Small intestine (tissue), 7 donors: ENCODE results near the gene BFSP2. TPM values are rescaled to one million over a fixed set of nuclear protein-coding genes. Genes with fewer than 3 reads are reported as not detected.

Experiments
- DNase-seq, 2 donors: peaks; one replicate each; pipeline versions ENCODE4 v3.0.0 to v3.0.0-alpha.2; 2013
- FAIRE-seq: peaks from 2 replicates; lab custom pipeline; 2012; peaks lifted over from hg19 to GRCh38; lab: Jason Lieb, UNC
- H3K27ac ChIP-seq, 3 donors: one replicate each; pipeline ENCODE4 v1.5.1; 2013; ENCODE audit warnings: low read length in 2 of 3, mild to moderate bottlenecking in 2 of 3, control low read depth in 1 of 3, inconsistent platforms in 1 of 3, low read depth in 1 of 3, moderate library complexity in 1 of 3
- H3K27me3 ChIP-seq, 3 donors: one replicate each; pipeline ENCODE4 v1.6.1; 2013; ENCODE audit warnings: low read length in 3 of 3, inconsistent platforms in 1 of 3; ENCODE audit not compliant: control insufficient read depth in 3 of 3, insufficient read depth in 3 of 3
- H3K36me3 ChIP-seq, 3 donors: one replicate each; pipeline ENCODE4 v1.6.1; 2013; ENCODE audit warnings: low read length in 3 of 3, inconsistent platforms in 1 of 3, low read depth in 1 of 3, mild to moderate bottlenecking in 1 of 3, moderate library complexity in 1 of 3; ENCODE audit not compliant: control insufficient read depth in 3 of 3, insufficient read depth in 2 of 3
- H3K4me1 ChIP-seq, 3 donors: one replicate each; pipeline ENCODE4 v1.6.1; 2013; ENCODE audit warnings: low read length in 2 of 3, inconsistent platforms in 1 of 3, low read depth in 1 of 3, mild to moderate bottlenecking in 1 of 3, moderate library complexity in 1 of 3; ENCODE audit not compliant: control insufficient read depth in 3 of 3, insufficient read depth in 2 of 3
- H3K4me3 ChIP-seq, 3 donors: one replicate each; pipeline ENCODE4 v1.5.1; 2013; ENCODE audit warnings: low read length in 3 of 3, control low read depth in 1 of 3, inconsistent platforms in 1 of 3, low read depth in 1 of 3, mild to moderate bottlenecking in 1 of 3, moderate library complexity in 1 of 3
- H3K9me3 ChIP-seq, 2 donors: one replicate each; pipeline ENCODE4 v1.6.1; 2013; ENCODE audit warnings: low read depth in 1 of 2, low read length in 1 of 2; ENCODE audit not compliant: control insufficient read depth in 2 of 2, insufficient read depth in 1 of 2
- WGBS, 3 donors: extraction: QIAGEN DNeasy Blood & Tissue Kit; methylation state at CpG; one replicate each; pipeline ENCODE4 v1.1.7; 2013; 5-methylcytosine and 5-hydroxymethylcytosine counted together
- polyA plus RNA-seq, 4 donors: library from polyadenylated mRNA; stranded (reverse) in 3 of 4; unstranded in 1 of 4; fragments of 200-250 nt in 3 of 4; fragments of 120-200 nt in 1 of 4; gene quantifications; one replicate each; pipeline versions ENCODE4 v1.2.1 to v1.2.3, GENCODE V29; 2013
- donor health status: healthy with polysubstance abuse.
- donor health status: control.
- donor health status: control.
- donor health status: Bipolar disorder and iron deficiency.
- donor health status: healthy.

BFSP2 gene
- polyA plus RNA-seq, 4 donors: 1.3 TPM; not detected in 3

DNA sequence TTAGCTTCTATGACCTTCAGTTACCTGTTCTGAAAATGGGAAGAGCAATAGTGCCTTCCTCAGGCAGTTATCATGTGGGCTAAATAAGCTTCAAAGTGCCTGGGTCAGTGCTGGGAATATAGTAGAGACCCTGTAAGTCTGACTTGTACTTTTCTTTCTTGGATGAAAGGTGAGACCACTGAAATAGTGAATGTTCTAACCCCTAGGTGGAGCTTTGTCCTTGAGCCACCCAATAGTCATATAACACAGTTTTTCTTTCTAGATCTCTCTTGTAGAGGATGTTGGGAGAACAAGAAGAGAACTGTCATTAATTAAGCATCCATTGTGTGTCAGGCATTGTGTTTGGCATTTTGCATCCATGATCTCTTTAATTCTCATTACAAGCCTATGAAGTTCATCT, 13.0 kb upstream of the BFSP2 start:
- Histone ChIP-seq H3K4me3 (no peak overlapping the region), H3K4me1 (no peaks in the 10 kb centered on the region), H3K9me3 (no peaks in the 10 kb centered on the region), H3K27ac (no peak overlapping the region), H3K36me3 (no peaks in the 10 kb centered on the region), H3K27me3 (peaks cover 0 to 2% (median 0%) of the 10 kb centered on the region in 3 donors)
- DNase-seq: no peak
- FAIRE-seq: no peak

DNA sequence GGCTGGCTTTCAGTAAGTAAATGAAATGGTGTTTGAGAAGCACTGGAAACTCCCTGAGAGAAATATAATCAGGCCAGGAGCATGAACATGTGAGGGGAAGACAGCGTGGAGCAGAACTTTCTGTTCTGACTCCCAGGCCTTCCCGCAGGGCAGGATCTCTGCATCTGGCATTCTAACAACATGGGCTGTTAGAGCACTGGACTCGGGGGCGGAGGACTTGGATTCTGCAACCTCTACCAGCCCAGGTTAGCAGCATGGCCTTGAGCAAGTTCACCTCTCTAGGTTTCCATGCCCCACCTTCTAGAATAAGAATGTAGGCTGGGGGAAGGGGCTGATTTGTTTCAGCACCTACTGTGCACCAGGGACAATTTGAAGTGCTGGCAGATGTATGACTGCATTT, 12.5 kb upstream of the BFSP2 start:
- FAIRE-seq (no peak), DNase-seq (no peak)

DNA sequence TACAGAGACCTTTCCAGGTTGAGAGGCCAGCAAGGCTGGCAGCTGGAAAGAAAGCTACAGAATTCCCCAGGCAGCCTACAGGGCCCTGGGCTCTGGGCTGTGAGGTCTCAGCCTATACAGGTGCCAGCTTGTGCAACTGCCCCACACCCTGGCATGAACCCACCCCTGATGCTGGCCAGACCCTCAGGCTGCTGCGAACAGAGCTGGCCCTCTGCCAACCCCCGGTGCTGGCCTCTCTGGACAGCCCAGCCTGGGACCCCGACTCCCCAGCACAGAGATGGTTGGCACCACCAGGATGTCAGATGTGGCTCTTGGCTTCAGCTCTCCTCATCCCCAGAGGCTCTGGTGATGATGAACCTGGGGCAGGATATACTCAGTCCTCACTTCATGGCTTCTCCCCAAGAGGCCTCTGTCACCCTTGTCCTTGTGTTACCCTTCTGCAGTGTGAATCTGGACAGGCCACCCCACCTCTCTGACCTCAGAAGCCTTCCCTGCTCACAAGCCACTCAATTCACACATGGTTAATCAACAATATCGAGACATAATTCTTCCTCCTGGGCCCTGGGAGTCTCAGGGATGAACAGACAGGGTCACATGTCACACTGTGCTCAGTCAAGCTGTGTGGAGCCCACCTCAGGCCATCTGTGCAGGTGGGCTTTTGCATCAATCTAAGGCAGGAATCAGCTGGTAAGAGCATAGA, 11.0 kb upstream of the BFSP2 start:
- FAIRE-seq (no peak), DNase-seq (no peak)
- no peaks in the 10 kb centered on the region for H3K36me3 ChIP-seq
- no peak overlapping the region for H3K4me3 ChIP-seq
- H3K4me1 ChIP-seq: no peaks in the 10 kb centered on the region
- H3K27me3 ChIP-seq: peaks cover 0 to 2% (median 0%) of the 10 kb centered on the region in 3 donors
- no peak overlapping the region for H3K27ac ChIP-seq
- 68 to 74% (median 71%) methylated on average over 3 to 4 of the region's 4 CpGs for WGBS, 3 donors
- H3K9me3 ChIP-seq: no peaks in the 10 kb centered on the region

More for the DNA sequence above, 12.5 kb upstream of the BFSP2 start:
- H3K27me3 ChIP-seq: peaks cover 0 to 2% (median 0%) of the 10 kb centered on the region in 3 donors
- no peak overlapping the region for H3K27ac ChIP-seq
- WGBS, 3 donors: 82 to 90% (median 90%) methylated on average over 4 of the region's 4 CpGs
- H3K4me3 ChIP-seq: no peak overlapping the region
- H3K9me3 ChIP-seq: no peaks in the 10 kb centered on the region
- H3K36me3 ChIP-seq: no peaks in the 10 kb centered on the region
- H3K4me1 ChIP-seq: no peaks in the 10 kb centered on the region

- Histone ChIP-seq H3K27ac (no peak overlapping the region), H3K27me3 (peaks cover 0 to 2% (median 0%) of the 10 kb centered on the region in 3 donors), H3K36me3 (no peaks in the 10 kb centered on the region), H3K4me3 (no peak overlapping the region), H3K9me3 (no peaks in the 10 kb centered on the region), H3K4me1 (no peaks in the 10 kb centered on the region)
- WGBS, 3 donors: 83 to 87% (median 84%) methylated on average over 4 of the region's 4 CpGs
- DNase-seq: no peak
- FAIRE-seq: no peak
Measured at GRCh38 chr3:133390715-133391114, 9.1 kb upstream of the BFSP2 start.

GRCh38 chr3:133393204-133393603, 6.7 kb upstream of the BFSP2 start:
- 65 to 81% (median 67%) methylated on average over 1 of the region's 1 CpG for WGBS, 3 donors
- FAIRE-seq: no peak

GRCh38 chr3:133393691-133394474, 6.0 kb upstream of the BFSP2 start:
- H3K36me3 ChIP-seq: no peaks in the 10 kb centered on the region
- FAIRE-seq: no peak
- H3K4me1 ChIP-seq: no peaks in the 10 kb centered on the region
- H3K27me3 ChIP-seq: no peaks in the 10 kb centered on the region
- no peaks in the 10 kb centered on the region for H3K9me3 ChIP-seq
- WGBS, 3 donors: 69 to 78% (median 75%) methylated on average over 7 of the region's 7 CpGs
- no peak for DNase-seq
- H3K4me3 ChIP-seq: no peak overlapping the region
- H3K27ac ChIP-seq: no peak overlapping the region

More at GRCh38 chr3:133393204-133393603, 6.7 kb upstream of the BFSP2 start:
- H3K36me3 ChIP-seq: no peaks in the 10 kb centered on the region
- H3K4me3 ChIP-seq: no peak overlapping the region
- no peaks in the 10 kb centered on the region for H3K9me3 ChIP-seq
- no peak for DNase-seq
- no peaks in the 10 kb centered on the region for H3K27me3 ChIP-seq
- H3K27ac ChIP-seq: no peak overlapping the region
- no peaks in the 10 kb centered on the region for H3K4me1 ChIP-seq

- FAIRE-seq: no peak
- H3K27me3 ChIP-seq: no peaks in the 10 kb centered on the region
- WGBS, 3 donors: 26 to 74% (median 44%) methylated on average over 1 of the region's 1 CpG
Measured at GRCh38 chr3:133394561-133395311, 5.1 kb upstream of the BFSP2 start.

DNA sequence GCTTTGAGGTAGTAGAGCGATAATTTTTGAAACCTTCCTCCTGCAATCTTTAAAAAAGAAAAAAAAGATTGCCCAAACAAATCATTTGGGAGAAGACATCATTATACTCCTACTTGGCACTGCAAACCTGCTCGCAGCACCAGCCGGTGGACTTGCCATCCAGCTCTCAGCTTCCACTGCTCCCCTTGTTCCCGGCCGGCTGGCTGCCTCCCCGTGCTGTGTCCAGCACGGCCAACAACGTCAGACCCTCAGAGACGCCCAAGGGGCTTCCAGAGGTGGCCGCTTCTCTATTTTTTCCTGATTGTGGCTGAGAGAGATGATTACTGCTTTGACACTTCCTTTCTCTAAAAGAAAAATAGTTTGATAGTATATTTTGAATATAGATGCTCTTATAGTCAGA, 3.0 kb upstream of the BFSP2 start:
- H3K9me3 ChIP-seq: no peaks in the 10 kb centered on the region
- 86 to 91% (median 90%) methylated on average over 10 of the region's 10 CpGs for WGBS, 3 donors
- FAIRE-seq: no peak
- no peaks in the 10 kb centered on the region for H3K36me3 ChIP-seq
- H3K27ac ChIP-seq: no peak overlapping the region
- no peaks in the 10 kb centered on the region for H3K4me1 ChIP-seq
- no peaks in the 10 kb centered on the region for H3K27me3 ChIP-seq
- no peak overlapping the region for H3K4me3 ChIP-seq
- no peak for DNase-seq

More at GRCh38 chr3:133394561-133395311, 5.1 kb upstream of the BFSP2 start:
- H3K9me3 ChIP-seq: no peaks in the 10 kb centered on the region
- H3K27ac ChIP-seq: no peak overlapping the region
- H3K4me1 ChIP-seq: no peaks in the 10 kb centered on the region
- H3K4me3 ChIP-seq: no peak overlapping the region
- DNase-seq: no peak
- H3K36me3 ChIP-seq: no peaks in the 10 kb centered on the region
